Thoracic aorta (tissue), 2 donors: Measurements from ENCODE around the gene POU6F2. TPM values are rescaled to one million over a fixed set of nuclear protein-coding genes. Genes with fewer than 3 reads are reported as not detected.

Source experiments
- ATAC-seq: fragments of 150-250 bp; one replicate; pipeline ENCODE4 v1.8.0; 2017; ENCODE audit warnings: low read depth; ENCODE audit not compliant: insufficient number of reproducible peaks, low FRiP score
- DNase-seq: peaks from one replicate; pipeline ENCODE4 v3.0.0-alpha.2; 2020; ENCODE audit warnings: low spot score
- H3K27ac ChIP-seq, 2 donors: fragments of 200-600 bp; sonication (generic); 1 replicate in 1 of 2; 2 replicates in 1 of 2; pipeline ENCODE4 v1.5.1; 2016; ENCODE audit warnings: mild to moderate bottlenecking in 2 of 2, moderate library complexity in 2 of 2
- H3K27me3 ChIP-seq: fragments of 200-600 bp; sonication (generic); replicated peaks from 2 replicates; pipeline ENCODE4 v1.6.0; 2016; ENCODE audit warnings: mild to moderate bottlenecking; ENCODE audit not compliant: insufficient read depth
- H3K36me3 ChIP-seq: fragments of 200-600 bp; sonication (generic); one replicate; pipeline ENCODE4 v1.5.1; 2016
- H3K4me1 ChIP-seq, 2 donors: fragments of 200-600 bp; sonication (generic); 1 replicate in 1 of 2; 2 replicates in 1 of 2; pipeline versions ENCODE4 v1.5.1 to v1.6.0; 2016; ENCODE audit warnings: low read depth in 2 of 2, mild to moderate bottlenecking in 1 of 2; ENCODE audit not compliant: control insufficient read depth in 1 of 2
- H3K4me3 ChIP-seq: fragments of 200-600 bp; sonication (generic); 2 replicates; pipeline ENCODE4 v1.5.1; 2016; ENCODE audit warnings: mild to moderate bottlenecking
- H3K9me3 ChIP-seq: fragments of 200-600 bp; sonication (generic); 2 replicates; pipeline ENCODE4 v1.5.1; 2016
- CTCF ChIP-seq: fragments of 200-600 bp; sonication (generic); IDR thresholded peaks from one replicate; pipeline ENCODE4 v1.5.1; 2019; ENCODE audit warnings: antibody characterized with exemption
- total RNA-seq, 2 donors: library from RNA; depleted of rRNA; stranded (reverse); fragments of >200 nt; gene quantifications; one replicate each; pipeline versions ENCODE4 v1.1.0 to v1.2.3, GENCODE V29; 2016

Gene POU6F2
- total RNA-seq, 2 donors from 2014 or later: not detected

GRCh38 chr7:39137480-39137879 lies 159.8 kb downstream of the POU6F2 start:
- Histone ChIP-seq H3K27me3 (no peaks in the 10 kb centered on the region), H3K9me3 (no peaks in the 10 kb centered on the region), H3K4me3 (no peak overlapping the region), H3K36me3 (no peaks in the 10 kb centered on the region), H3K27ac (no peak overlapping the region), H3K4me1 (no peaks in the 10 kb centered on the region)
- ATAC-seq: no peak
- no peak for DNase-seq
- TF ChIP-seq CTCF: no peak

- Histone ChIP-seq H3K4me1 (no peaks in the 10 kb centered on the region), H3K27me3 (no peaks in the 10 kb centered on the region), H3K27ac (no peak overlapping the region), H3K4me3 (no peak overlapping the region), H3K9me3 (no peaks in the 10 kb centered on the region), H3K36me3 (no peaks in the 10 kb centered on the region)
- DNase-seq (no peak), ATAC-seq (no peak)
- no peak for TF ChIP-seq CTCF
Observed at GRCh38 chr7:39142750-39143149, 165.0 kb downstream of the POU6F2 start.

- ATAC-seq (no peak), DNase-seq (no peak)
- H3K36me3 ChIP-seq: no peaks in the 10 kb centered on the region
- no peaks in the 10 kb centered on the region for H3K27me3 ChIP-seq
- H3K4me1 ChIP-seq: no peaks in the 10 kb centered on the region
- TF ChIP-seq CTCF: no peak
- H3K9me3 ChIP-seq: no peaks in the 10 kb centered on the region
- no peak overlapping the region for H3K27ac ChIP-seq
- H3K4me3 ChIP-seq: no peak overlapping the region
Observed at GRCh38 chr7:39144420-39144819, 166.7 kb downstream of the POU6F2 start.

GRCh38 chr7:39145283-39145682 lies 167.6 kb downstream of the POU6F2 start:
- no peaks in the 10 kb centered on the region for H3K27me3 ChIP-seq
- TF ChIP-seq CTCF: no peak
- DNase-seq (no peak), ATAC-seq (no peak)
- no peaks in the 10 kb centered on the region for H3K4me1 ChIP-seq
- no peak overlapping the region for H3K27ac ChIP-seq
- no peak overlapping the region for H3K4me3 ChIP-seq
- no peaks in the 10 kb centered on the region for H3K9me3 ChIP-seq
- no peaks in the 10 kb centered on the region for H3K36me3 ChIP-seq

GRCh38 chr7:39145935-39146334 lies 168.2 kb downstream of the POU6F2 start:
- no peaks in the 10 kb centered on the region for H3K4me1 ChIP-seq
- no peaks in the 10 kb centered on the region for H3K27me3 ChIP-seq
- no peak for ATAC-seq
- H3K4me3 ChIP-seq: no peak overlapping the region
- H3K36me3 ChIP-seq: no peaks in the 10 kb centered on the region
- no peak overlapping the region for H3K27ac ChIP-seq
- no peak for TF ChIP-seq CTCF
- H3K9me3 ChIP-seq: no peaks in the 10 kb centered on the region
- no peak for DNase-seq
